K562 (cell line): Measurements from ENCODE around the gene ZDHHC5. TPM values are rescaled to one million over a fixed set of nuclear protein-coding genes. Genes with fewer than 3 reads are reported as not detected.

Source experiments
- HDAC8 ChIP-seq: fragments of 450-650 bp; IDR thresholded peaks from 2 replicates; pipeline ENCODE4 v1.6.1; 2016; ENCODE audit warnings: mild to moderate bottlenecking, missing genetic modification characterization, moderate library complexity, missing compliant biosample characterization
- HMG20A ChIP-seq: fragments of 450-650 bp; formaldehyde crosslinking; conservative IDR thresholded peaks from 2 replicates; pipeline ENCODE4 v1.4.0; 2020; ENCODE audit warnings: mild to moderate bottlenecking, mixed read lengths
- MTA1 ChIP-seq: fragments of 450-650 bp; IDR thresholded peaks from 2 replicates; pipeline ENCODE4 v1.6.1; 2017; ENCODE audit warnings: borderline replicate concordance
- NFE2L1 ChIP-seq: fragments of 450-650 bp; IDR thresholded peaks from 2 replicates; pipeline ENCODE4 v1.6.1; 2016; ENCODE audit warnings: missing genetic modification characterization, low read depth, mild to moderate bottlenecking, missing compliant biosample characterization, moderate library complexity, borderline replicate concordance
- NRF1 ChIP-seq, 2 experiments: fragments of 450-650 bp; IDR thresholded peaks in 1 of 2; conservative IDR thresholded peaks in 1 of 2; 2 replicates each; pipeline ENCODE4 v1.6.1; 2014; ENCODE audit warnings: mild to moderate bottlenecking in 2 of 2
- POLR3G ChIP-seq: IDR thresholded peaks from 2 replicates; pipeline ENCODE4 v1.6.1; 2011; ENCODE audit not compliant: insufficient read length, insufficient replicate concordance; ENCODE audit errors: extremely low read depth
- REST ChIP-seq, 2 experiments: fragments of 450-650 bp; formaldehyde crosslinking in 1 of 2; IDR thresholded peaks; 2 replicates each; pipeline versions ENCODE4 v1.4.0 to v1.6.1; 2014 to 2020; ENCODE audit warnings: mild to moderate bottlenecking in 2 of 2, borderline replicate concordance in 1 of 2, low read depth in 1 of 2
- SAFB2 ChIP-seq: fragments of 200-400 bp; formaldehyde crosslinking; IDR thresholded peaks from 2 replicates; pipeline ENCODE4 v1.6.1; 2018; ENCODE audit warnings: borderline replicate concordance, low read length, low read depth, moderate library complexity; ENCODE audit not compliant: severe bottlenecking
- TAF9B ChIP-seq: fragments of 450-650 bp; IDR thresholded peaks from 2 replicates; pipeline ENCODE4 v1.6.1; 2018; ENCODE audit warnings: mild to moderate bottlenecking; ENCODE audit not compliant: partially characterized antibody
- THRAP3 ChIP-seq: fragments of 450-650 bp; IDR thresholded peaks from 2 replicates; pipeline ENCODE4 v1.6.1; 2016; ENCODE audit warnings: mild to moderate bottlenecking, inconsistent platforms, borderline replicate concordance
- ZNF408 ChIP-seq: fragments of 250-450 bp; sonication (Bioruptor Pico); IDR thresholded peaks from 2 replicates; pipeline ENCODE4 v1.4.0; 2020; ENCODE audit warnings: low read depth, mild to moderate bottlenecking, moderate library complexity
- ZNF699 ChIP-seq: fragments of 250-450 bp; sonication (Bioruptor Pico); IDR thresholded peaks from 2 replicates; pipeline ENCODE4 v1.8.0; 2021; ENCODE audit warnings: mild to moderate bottlenecking, moderate library complexity; ENCODE audit not compliant: insufficient replicate concordance
- polyA plus RNA-seq, 8 experiments: library from polyadenylated mRNA; depleted of rRNA in 4 of 8; stranded (reverse) in 5 of 8; unstranded in 3 of 8; fragments of >200 nt; fragmentation: Nextera tagmentation in 2 of 8; fragmentation: Illumina TruSeq in 1 of 8; extraction: Ambion mirVana in 2 of 8; extraction: Trizol in 1 of 8; gene quantifications; 2 replicates each; pipeline versions ENCODE4 v1.2.1 to v1.2.3, GENCODE V29; 2011 to 2014; ENCODE audit warnings: inconsistent platforms in 1 of 8, missing spikeins in 1 of 8
- total RNA-seq, 7 experiments: library from RNA; depleted of rRNA in 6 of 7; stranded (reverse); fragments of >200 nt in 6 of 7; fragmentation: Illumina TruSeq in 2 of 7; extraction: Trizol in 2 of 7; gene quantifications; 2 replicates each; pipeline versions ENCODE4 v1.2.1 to v1.2.3, GENCODE V29; 2011 to 2021; ENCODE audit warnings: low replicate concordance in 1 of 7

ZDHHC5 gene
- total and polyA plus RNA-seq, 9 of the 15 experiments (the other 6 are each of a cell fraction or from before 2014, with no cell fraction given) = 3.8 to 64.2 (median 35.9) TPM

DNA sequence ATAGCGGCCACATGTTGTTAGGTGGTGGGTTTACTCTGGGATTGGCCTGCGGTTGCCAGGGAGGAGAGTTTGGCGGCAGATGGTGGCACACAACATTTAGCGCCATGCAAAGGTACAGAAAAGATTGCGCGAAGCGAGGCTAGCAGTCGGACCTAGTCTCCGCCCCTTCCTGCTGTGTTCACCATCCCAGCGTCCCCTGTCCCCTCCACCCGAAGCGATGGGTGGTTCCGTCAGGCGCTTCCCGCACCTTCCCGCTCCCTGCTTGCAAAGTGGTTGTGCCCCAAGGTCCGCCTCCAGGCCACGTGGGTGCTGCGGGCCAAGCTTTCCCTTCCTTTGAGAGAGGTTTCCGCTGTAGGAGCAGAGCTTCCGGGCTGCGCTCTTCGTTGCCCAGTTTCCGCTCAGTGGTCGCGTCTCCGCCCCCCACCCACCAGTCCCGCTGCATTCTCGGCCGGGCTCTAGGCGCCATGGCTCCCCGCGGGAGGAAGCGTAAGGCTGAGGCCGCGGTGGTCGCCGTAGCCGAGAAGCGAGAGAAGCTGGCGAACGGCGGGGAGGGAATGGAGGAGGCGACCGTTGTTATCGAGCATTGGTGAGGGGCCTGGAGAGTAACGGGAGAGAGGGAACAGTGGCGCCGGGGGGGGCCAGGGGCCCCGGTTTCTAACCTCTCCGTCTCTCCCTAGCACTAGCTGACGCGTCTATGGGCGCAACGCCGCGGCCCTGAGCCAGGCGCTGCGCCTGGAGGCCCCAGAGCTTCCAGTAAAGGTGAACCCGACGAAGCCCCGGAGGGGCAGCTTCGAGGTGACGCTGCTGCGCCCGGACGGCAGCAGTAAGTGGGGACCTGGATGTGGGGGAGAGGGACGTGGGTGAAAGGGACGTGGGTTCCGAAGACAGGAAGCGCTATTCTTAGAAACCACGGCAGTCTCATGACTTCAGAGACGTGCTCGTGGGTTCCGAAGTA, 73.5 kb downstream of the ZDHHC5 start, which contains the start of gene SELENOH (continued):
- TF ChIP-seq TAF9B (peak; percentile 89), HMG20A (CRISPR knock-in tag) (no peak), ZNF408 (no peak), SAFB2 (no peak), MTA1 (peak; percentile 51; the same call in 1 of the 2 replicates), POLR3G (no peak), THRAP3 (peak; percentile 90; the same call in 1 of the 2 replicates), NFE2L1 (tag) (no peak), ZNF699 (CRISPR knock-in tag) (no peak), REST (IDR thresholded peaks at IDR 0.05; ENCODE audit: borderline replicate concordance) (peak; percentile 71), REST (CRISPR knock-in tag; IDR thresholded peaks at IDR 0.05; ENCODE audit: low read depth) (no peak), HDAC8 (tag) (peak; percentile 38; the same call in 1 of the 2 replicates), NRF1 (conservative IDR thresholded peaks at IDR 0.05 in 1 of 2, IDR thresholded peaks at IDR 0.05 in 1 of 2) (peak in 1 of 2 experiments; percentile 53; a peak in 2 of 4 replicates)
